Measurements from ENCODE around the gene XKR8. TPM values are rescaled to one million over a fixed set of nuclear protein-coding genes. Genes with fewer than 3 reads are reported as not detected.
A peak's percentile ranks its signal among the peaks of the same experiment; 100 is the strongest.

The XKR8 gene
- 8.7 and 10.1 TPM in 2 replicates for total RNA-seq
- total RNA-seq (2013) = 2.5 TPM
- polyA plus RNA-seq = 2.2 and 3.4 TPM in 2 replicates
- 4.7 and 5.4 TPM in 2 replicates for polyA minus RNA-seq

GRCh38 chr1:27959792-27960603 lies at the start of gene XKR8:
XKR8 (plus strand) TSS chr1:27959973; CDS start chr1:27960070, 97 bp downstream.
- Histone ChIP-seq H3K4me2 (replicated peaks; ENCODE audit: low read depth, low read length, poor library complexity, severe bottlenecking) (peak within 1 kb of the TSS; percentile 100), H3K27me3 (replicated peaks in 1 of 4; ENCODE audit: control extremely low read depth in 1 of 4, control insufficient read depth in 3 of 4, insufficient read depth in 4 of 4, low read length in 3 of 4) (peaks cover 0 to 3% (median 0%) of the 10 kb centered on the region in 4 experiments), H3K4me3 (ENCODE audit: control extremely low read depth in 1 of 5, extremely low read depth in 1 of 5, insufficient read depth in 1 of 5, low read depth in 2 of 5, low read length in 4 of 5) (peak within 1 kb of the TSS; percentile 63 to 92 (median 85)), H2AFZ (ENCODE audit: insufficient read depth, low read depth, low read length, poor library complexity, severe bottlenecking) (peak within 1 kb of the TSS; percentile 100), H4K20me1 (ENCODE audit: control insufficient read depth, insufficient read depth, low read length, poor library complexity, severe bottlenecking) (peaks cover 9% of the 10 kb centered on the region), H3K27ac (ENCODE audit: low read length in 2 of 2) (peak within 1 kb of the TSS; percentile 51 to 82), H3K4me1 (ENCODE audit: control insufficient read depth in 2 of 2, insufficient read depth in 2 of 2, low read length in 2 of 2) (peaks cover 14 to 17% of the 10 kb centered on the region in 2 donors), H3K9ac (ENCODE audit: low read length) (peak within 1 kb of the TSS; percentile 97), H3K9me3 (ENCODE audit: control extremely low read depth in 1 of 3, control insufficient read depth in 2 of 3, insufficient read depth in 1 of 3, low read length in 2 of 3) (no peaks in the 10 kb centered on the region), H3K36me3 (replicated peaks in 1 of 2; ENCODE audit: control extremely low read depth in 1 of 2, control insufficient read depth in 1 of 2, extremely low read depth in 1 of 2, insufficient read depth in 2 of 2, low read length in 1 of 2) (peaks cover 0 to 8% of the 10 kb centered on the region in 2 experiments), H3K79me2 (ENCODE audit: control insufficient read depth, insufficient read depth, low read length) (peaks cover 28% of the 10 kb centered on the region)
- Mint-ChIP-seq H3K27me3 (no peaks in the 10 kb centered on the region), H3K27ac (peak within 1 kb of the TSS; percentile 89), H3K9me3 (ENCODE audit: insufficient read depth) (no peaks in the 10 kb centered on the region), H3K4me3 (peak within 1 kb of the TSS; percentile 93), H3K4me1 (peaks cover 16% of the 10 kb centered on the region)
- TF ChIP-seq EZH2 (IDR thresholded peaks at IDR 0.05; ENCODE audit: borderline replicate concordance, insufficient read depth, low read depth, low read length, poor library complexity, severe bottlenecking) (no peak), CTCF (IDR thresholded peaks at IDR 0.05) (peak; percentile 48)
- peak; percentile 88 for DNase-seq
- intact Hi-C loops (cut with micrococcal nuclease) = loop anchor here (1.0 to 5.0 kb wide), 3 partner anchors 85 to 187 kb away; partner anchors contain the start of gene STX12
- CTCF ChIA-PET = interaction anchor here (0.6 to 1.3 kb wide), 4 partner anchors 10 to 103 kb away, joined by 3 to 5 read pairs (median 4); no protein-coding TSS in a partner anchor
- peak; percentile 98 for ATAC-seq (ENCODE audit: low read depth)
- POLR2A ChIA-PET = interaction anchor here (0.5 to 1.5 kb wide), 5 partner anchors 85 to 1095 kb away, joined by 3 to 4 read pairs (median 4); partner anchors contain the start of gene FAM76A
- WGBS (ENCODE audit: insufficient coverage) = 2% methylated on average over 68 of the region's 68 CpGs

- H3K27ac Mint-ChIP-seq = peak overlapping the region; percentile 32
- Histone ChIP-seq H3K27me3 (replicated peaks in 1 of 4; ENCODE audit: control extremely low read depth in 1 of 4, control insufficient read depth in 3 of 4, insufficient read depth in 4 of 4, low read length in 3 of 4) (no peaks in the 10 kb centered on the region), H3K9ac (ENCODE audit: low read length) (no peak overlapping the region), H3K36me3 (replicated peaks in 1 of 2; ENCODE audit: control extremely low read depth in 1 of 2, control insufficient read depth in 1 of 2, extremely low read depth in 1 of 2, insufficient read depth in 2 of 2, low read length in 1 of 2) (peaks cover 13 to 38% of the 10 kb centered on the region in 2 experiments), H3K4me3 (ENCODE audit: control extremely low read depth in 1 of 5, extremely low read depth in 1 of 5, insufficient read depth in 1 of 5, low read depth in 2 of 5, low read length in 4 of 5) (no peak overlapping the region), H3K9me3 (ENCODE audit: control extremely low read depth in 1 of 3, control insufficient read depth in 2 of 3, insufficient read depth in 1 of 3, low read length in 2 of 3) (peaks cover 0 to 13% (median 5%) of the 10 kb centered on the region in 3 donors), H2AFZ (ENCODE audit: insufficient read depth, low read depth, low read length, poor library complexity, severe bottlenecking) (no peak overlapping the region), H3K79me2 (ENCODE audit: control insufficient read depth, insufficient read depth, low read length) (peaks cover 12% of the 10 kb centered on the region), H4K20me1 (ENCODE audit: control insufficient read depth, insufficient read depth, low read length, poor library complexity, severe bottlenecking) (no peaks in the 10 kb centered on the region), H3K4me1 (ENCODE audit: control insufficient read depth in 2 of 2, insufficient read depth in 2 of 2, low read length in 2 of 2) (peaks cover 5 to 14% of the 10 kb centered on the region in 2 donors), H3K4me2 (replicated peaks; ENCODE audit: low read depth, low read length, poor library complexity, severe bottlenecking) (no peak overlapping the region), H3K27ac (ENCODE audit: low read length in 2 of 2) (no peak overlapping the region)
- no peaks in the 10 kb centered on the region for H3K9me3 Mint-ChIP-seq (ENCODE audit: insufficient read depth)
- TF ChIP-seq CTCF (IDR thresholded peaks at IDR 0.05) = no peak
- TF ChIP-seq EZH2 (IDR thresholded peaks at IDR 0.05; ENCODE audit: borderline replicate concordance, insufficient read depth, low read depth, low read length, poor library complexity, severe bottlenecking) = no peak
- ChIA-PET POLR2A (no interaction called here), CTCF (no interaction called here)
- intact Hi-C loops (cut with micrococcal nuclease) = no loop called here
- H3K27me3 Mint-ChIP-seq = peaks cover 2% of the 10 kb centered on the region
- no peak for ATAC-seq (ENCODE audit: low read depth)
- peaks cover 17% of the 10 kb centered on the region for H3K4me1 Mint-ChIP-seq
- peak overlapping the region; percentile 52 for H3K4me3 Mint-ChIP-seq
- no CpG with 5 or more reads among the region's 1 CpG for WGBS (ENCODE audit: insufficient coverage)
- DNase-seq = no peak
Measured at GRCh38 chr1:27912429-27912828, 47.3 kb upstream of the XKR8 start.

Measured in B cell (primary cell).